NCI-H82 (cell line): ENCODE measurements around the gene TOMM40.

Experiments used
- DNase-seq: peaks from one replicate; lab custom pipeline; 2025; lab: John Stamatoyannopoulos, UW

TOMM40 gene

GRCh38 chr19:44927746-44928145 lies 36.7 kb downstream of the TOMM40 start:
- DNase-seq, result no peak

DNA sequence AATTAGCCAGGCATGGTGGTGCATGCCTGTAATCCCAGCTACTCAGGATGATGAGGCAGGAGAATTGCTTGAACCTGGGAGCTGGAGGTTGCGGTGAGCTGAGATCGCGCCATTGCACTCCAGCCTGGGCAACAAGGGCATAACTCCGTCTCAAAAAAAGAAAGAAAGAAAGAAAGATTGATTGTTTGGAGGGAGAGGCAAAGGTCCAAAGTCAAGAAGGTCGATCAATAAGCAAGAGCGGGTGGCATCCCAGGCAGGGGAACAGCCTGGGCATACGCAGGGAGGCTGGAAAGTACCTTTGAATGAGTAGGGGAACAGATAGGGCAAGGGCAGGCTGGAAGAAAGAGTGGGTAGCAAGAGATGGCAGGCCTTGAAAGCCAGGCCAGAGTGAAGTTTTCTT lies 39.0 kb downstream of the TOMM40 start:
- no peak for DNase-seq

DNA sequence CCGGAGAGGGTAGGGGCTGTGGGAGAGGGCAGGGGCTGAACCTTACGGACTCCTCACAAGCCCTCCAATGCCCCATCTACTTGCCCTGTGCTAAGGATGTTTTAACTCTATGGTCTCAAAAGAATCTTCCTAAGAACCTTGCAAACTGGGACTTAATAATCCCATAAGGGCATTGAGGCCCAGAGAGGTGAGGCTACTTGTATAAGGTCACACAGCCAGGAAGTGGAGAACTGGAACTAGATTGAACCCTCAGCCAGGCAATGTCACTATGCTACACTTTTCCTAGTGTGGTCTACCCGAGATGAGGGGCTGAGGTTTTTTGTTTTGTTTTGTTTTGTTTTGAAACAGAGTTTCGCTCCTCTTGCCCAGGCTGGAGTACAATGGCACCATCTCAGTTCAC lies 40.5 kb downstream of the TOMM40 start:
- no peak for DNase-seq

DNA sequence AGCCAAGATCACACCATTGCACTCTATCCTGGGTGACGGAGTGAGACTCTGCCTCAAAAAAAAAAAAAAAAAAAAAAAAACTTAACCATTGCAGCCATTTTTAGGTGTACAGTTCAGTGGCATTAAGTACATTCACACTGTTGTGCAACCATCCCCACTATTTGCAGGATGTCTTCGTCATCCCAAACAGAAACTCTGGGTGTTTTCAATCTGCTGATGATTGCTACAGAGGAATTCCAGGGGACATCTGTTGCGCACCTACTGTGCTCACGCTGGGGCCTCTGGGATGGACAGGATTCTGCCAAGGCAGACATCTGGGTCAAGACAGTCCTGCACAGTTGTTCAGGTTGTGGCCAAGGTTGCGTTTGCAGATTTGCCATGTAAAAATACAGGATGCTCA lies 48.6 kb downstream of the TOMM40 start:
- DNase-seq, result no peak

- no peak for DNase-seq
Measured at GRCh38 chr19:44942067-44942571, 51.1 kb downstream of the TOMM40 start, which contains the start of gene APOC4. Gene APOC4, plus strand, starts transcription at chr19:44942237. Its CDS starts 41 bp downstream, at chr19:44942278.

DNA sequence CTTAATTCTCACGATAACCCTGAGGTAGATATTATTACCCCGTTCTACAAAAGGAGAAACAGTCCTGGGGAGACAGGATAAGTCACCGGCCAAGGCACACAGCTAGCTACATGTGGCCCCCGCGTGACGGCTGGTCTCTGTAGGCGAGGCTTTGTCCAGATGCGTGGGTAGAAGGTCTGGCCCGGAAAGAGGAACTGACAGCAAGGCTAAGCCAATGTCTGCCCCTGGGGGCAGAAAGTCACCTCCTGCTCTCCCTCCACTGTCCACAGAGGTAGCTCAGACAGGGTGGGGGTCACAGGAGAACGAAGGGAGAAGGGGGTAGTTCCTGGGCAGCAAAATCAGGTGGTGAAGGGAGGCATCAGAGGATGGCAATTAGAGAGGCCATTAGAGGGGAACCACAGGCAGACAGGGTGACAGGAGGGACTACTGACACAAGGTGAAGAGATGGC lies 52.8 kb downstream of the TOMM40 start:
- DNase-seq, result no peak

GRCh38 chr19:44947041-44947581 lies 56.1 kb downstream of the TOMM40 start:
- DNase-seq, result no peak

- DNase-seq, result no peak
Measured at GRCh38 chr19:44948237-44948636, 57.2 kb downstream of the TOMM40 start.

DNA sequence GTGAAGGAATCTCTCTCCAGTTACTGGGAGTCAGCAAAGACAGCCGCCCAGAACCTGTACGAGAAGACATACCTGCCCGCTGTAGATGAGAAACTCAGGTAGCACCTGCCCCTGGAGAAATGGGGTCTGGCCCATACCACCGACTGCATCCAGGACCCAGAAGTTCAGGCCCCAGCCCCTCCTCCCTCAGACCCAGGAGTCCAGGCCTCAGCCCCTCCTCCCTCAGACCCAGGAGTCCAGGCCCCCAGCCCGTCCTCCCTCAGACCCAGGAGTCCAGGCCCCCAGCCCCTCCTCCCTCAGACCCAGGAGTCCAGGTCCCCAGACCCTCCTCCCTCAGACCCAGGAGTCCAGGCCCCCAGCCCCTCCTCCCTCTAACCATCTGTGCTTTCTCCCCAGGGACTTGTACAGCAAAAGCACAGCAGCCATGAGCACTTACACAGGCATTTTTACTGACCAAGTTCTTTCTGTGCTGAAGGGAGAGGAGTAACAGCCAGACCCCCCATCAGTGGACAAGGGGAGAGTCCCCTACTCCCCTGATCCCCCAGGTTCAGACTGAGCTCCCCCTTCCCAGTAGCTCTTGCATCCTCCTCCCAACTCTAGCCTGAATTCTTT lies 57.8 kb downstream of the TOMM40 start:
- DNase-seq, result peak; percentile 45

DNA sequence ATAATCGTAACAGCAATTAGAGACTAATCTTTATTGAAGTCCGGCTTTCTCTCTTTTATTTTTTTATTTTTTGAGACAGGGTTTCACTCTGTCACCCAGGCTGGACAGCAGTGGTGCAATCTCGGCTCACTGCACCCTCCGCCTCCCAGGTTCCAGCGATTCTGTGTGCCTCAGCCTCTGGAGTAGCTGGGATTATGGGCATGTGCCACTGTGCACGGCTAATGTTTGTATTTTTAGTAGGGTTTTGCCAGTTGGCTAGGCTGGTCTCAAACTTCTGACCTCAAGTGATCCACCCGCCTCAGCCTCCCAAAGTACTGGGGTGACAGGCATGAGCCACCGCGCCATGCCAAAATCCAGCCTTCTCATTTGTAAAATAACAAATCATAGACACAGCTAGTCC lies 58.5 kb downstream of the TOMM40 start:
- no peak for DNase-seq

DNA sequence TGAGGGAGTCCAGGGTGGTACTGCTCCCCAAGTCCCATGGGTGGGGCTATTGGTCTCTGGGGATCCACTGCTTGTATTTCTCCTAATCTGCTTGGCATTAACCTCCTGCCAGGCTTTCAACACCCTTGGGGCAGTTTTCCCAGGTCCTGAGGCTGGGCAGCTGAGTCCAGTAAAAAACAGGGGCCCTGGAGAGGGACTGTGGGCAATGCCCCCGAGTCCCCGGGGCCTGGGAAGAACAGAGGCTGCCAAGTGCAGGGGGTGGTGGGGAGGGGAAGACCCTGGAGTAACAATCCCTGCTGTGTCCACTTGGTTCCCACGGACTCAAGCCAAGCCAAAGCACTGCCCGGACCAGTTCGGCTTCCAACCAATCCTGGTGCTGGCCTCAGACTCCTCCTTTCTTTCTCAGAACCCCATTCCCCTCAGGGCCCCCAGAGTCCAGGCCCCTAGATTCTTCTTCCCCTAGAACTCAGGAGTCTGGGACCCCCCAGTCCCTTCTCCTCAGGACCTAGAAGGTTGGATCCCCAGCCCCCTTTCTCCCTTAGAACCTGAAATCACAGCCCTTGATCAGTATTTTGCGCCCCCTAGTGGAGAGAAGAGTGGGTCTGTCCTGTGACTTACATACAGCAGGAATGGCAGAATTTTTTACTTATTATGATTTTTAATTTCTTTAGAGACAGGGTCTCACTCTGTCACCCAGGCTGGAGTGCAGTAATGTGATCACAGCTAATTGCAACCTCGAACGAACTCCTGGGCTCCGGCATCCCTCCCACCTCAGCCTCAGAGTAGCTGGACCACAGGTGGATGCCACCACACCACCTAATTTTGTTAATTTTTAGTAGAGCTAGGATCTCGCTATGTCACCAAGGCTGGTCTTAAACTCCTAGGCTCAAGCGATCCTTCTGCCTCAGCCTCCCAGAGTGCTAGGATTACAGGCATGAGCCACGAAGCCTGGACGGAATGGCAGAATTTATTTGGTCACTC lies 60.4 kb downstream of the TOMM40 start:
- peak; percentile 93 for DNase-seq
